ENCODE data around the gene AP2A1.

The AP2A1 gene

DNA sequence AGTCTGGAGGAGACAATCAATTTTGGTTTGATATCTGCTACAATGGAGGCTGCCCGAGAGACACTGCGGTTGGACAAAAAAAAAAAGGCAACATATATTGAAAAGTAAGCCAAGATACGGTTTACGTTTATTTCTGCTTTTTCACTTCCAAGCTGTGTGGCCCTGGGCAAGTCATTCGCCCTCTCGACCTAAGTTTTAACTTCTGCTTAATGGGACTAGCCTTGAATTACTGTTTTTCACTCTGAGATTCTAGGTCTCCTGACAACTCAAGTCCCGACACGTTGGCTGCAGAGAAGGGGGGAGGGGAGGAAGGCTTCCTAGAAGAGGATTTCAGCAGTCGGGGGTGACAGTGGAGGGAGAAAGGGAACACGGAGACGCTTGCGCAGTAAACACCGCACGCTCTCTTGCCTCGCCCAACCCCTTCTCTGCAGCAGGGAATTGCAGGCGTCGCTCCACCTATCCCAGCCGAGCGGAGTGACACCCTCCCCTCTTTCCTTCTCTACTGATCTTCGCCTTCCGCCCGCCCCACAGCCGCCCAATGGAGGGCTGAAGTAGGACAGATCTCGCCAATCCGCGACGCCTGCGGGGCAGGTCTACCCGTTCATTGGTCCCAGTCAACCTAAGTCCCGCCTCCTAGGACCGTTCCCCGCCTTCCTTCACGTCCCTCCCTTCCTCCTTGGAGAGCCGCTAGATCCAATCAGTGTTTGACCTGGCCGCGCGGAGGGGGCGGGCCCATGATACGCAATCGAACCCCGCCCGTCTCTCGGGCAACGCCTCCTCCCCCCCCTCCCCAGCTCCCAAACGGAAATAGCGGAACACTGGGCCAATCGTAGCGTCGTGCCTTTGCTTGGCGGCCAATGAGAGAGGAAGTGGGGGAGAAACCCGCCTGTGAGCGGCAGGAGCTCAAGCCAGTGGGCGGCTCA is 533 bp upstream of the AP2A1 start:
- DNase-seq = peak; percentile 98

DNA sequence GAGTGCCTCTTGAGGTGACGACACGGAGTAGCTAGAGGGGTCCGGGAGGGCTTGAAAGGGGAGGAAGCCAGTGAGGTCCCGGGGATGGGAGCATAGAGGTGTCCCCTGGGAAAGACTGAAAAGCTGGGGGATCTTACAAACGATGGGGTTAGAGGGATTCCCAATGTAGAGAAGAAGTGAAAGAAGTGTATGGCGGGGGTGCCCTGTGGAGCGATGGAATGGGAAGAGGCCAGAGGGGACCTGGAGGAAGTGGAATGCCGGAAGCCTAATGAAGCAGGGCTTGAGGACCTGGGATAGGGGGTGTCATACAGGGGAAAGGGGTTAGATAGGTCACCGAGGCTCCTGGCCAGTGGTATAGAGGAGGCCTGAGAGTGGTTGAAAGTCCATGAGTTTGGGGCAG is 580 bp downstream of the AP2A1 start:
- DNase-seq = no peak

DNA sequence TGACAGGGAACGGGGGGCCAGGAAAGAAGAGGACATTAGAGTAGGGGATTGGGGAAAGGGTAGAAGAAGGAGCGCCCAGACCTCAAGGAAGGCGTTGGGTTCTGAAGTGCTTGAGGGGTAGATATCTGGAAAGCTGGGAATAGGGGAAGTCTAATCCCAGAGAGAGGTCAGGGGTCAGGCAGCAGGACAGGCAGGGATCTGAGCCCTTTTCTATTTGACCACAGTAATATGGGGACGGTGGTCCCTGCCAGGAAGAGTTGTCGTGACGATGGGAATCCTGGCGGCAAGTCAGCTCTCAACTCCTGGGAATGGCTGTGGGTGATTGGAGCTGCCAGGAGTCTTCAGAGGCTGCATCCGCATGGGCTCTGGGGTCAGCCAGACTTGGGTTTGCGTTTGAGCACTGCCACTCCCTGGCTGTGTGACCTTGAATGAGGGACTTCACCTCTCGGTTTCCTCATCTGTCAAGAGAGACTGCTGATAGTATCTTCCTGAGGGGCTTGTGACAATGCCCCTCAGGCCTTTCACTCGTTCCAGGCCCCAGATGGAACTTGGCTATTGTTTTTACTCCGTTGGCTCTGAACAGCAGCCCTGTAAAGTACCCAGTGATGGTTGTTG is 1.3 kb downstream of the AP2A1 start:
- DNase-seq = no peak

DNA sequence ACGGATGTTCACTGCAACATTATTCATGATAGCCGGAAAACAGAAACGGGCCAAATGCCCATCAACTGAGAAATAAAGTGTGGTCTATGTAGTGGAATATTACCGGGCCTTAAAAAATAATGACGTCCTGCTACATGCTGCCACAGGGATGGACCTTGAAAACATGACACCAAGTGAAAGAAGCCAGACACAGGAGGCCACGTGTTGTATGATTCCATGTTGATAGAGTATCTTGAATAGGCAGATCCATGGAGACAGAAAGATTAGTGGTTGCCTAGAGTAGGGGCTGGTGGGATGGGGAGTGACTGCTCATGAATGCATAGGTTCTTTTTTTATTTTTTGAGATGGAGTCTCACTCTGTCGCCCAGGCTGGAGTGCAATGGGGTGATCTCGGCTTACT is 3.7 kb downstream of the AP2A1 start:
- DNase-seq = no peak

DNA sequence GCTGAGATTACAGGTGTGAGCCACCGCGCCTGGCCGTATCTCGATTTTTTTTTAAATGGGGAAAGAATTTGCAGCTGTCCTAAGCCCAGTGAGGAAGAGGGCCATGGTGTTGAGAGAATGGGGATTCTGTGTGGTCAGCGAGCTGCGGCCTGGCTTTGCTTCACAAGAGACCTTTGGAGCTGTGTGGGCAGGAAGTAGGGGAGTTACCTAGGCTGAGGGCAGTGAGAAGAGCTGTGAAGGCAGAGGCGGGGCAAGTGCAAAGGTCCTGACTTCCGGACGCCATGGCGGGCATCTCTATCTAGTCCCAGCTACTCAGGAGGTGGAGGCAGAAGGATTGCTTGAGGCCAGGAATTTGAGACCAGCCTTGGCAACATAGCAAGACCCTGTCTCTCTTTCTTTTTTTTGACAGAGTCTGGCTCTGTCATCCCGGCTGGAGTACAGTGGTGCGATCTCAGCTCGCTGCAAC is 4.9 kb downstream of the AP2A1 start:
- DNase-seq = no peak

DNA sequence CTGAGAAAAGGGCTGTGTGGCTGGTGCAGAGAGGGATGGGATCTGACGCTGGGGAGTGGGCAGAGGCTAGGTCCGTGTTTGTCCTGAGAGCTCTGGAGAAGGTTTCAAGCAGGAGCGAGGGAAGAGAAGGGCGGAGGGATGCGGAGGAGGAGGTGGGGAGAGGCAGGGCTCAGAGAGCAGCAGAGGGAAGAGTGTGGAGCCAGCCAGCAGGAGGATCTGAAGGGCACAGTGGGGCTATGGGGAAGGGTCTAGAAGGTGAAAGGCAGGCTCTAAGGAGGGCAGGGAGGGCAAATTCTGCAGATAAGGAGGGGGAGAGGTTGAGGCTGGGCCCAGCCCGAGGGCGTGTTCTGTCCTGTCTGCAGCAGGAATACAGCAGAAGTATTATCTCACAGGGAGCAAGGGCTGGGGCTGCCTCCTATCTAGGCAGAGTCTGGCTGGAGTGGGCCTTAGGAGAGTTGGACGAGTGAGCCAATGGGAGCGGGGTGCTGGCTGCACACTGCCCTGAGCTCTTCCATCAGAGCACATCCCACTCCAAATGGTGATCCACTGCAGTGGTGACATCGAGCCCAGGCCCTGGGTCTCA is 6.1 kb downstream of the AP2A1 start:
- DNase-seq = no peak

DNA sequence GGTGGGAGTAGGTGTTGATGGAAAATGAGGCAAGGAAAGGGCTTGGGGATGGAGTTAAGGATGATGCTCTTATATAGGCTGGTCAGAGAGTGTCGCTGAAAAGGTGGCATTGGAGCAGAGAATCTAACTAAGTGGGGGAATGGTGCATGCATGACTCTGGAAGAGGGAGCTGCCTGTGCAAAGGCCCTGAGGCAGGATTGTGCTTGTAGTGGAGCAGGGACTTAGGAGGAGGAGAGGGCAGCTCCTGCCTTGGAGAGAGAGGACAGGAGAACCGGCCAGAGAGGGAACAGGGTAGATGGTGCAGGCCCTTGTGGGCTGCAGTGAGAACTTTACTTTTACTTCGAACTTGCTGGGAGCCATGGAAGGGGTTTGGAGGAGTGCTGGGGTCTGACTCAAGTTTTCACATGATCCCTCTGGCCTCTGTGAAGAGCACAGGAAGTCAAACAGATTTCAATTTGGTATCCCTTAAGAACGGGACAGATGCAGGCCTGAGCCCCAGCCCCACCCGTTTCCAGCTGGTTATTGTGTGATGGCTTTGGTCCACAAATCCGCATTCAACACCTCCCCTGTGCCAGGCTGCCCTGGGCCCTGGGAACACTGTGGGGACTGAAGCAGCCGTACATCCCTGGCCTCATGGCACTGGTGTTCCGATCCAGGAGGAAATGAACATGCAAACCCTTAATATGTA is 7.0 kb downstream of the AP2A1 start:
- no peak for DNase-seq

DNA sequence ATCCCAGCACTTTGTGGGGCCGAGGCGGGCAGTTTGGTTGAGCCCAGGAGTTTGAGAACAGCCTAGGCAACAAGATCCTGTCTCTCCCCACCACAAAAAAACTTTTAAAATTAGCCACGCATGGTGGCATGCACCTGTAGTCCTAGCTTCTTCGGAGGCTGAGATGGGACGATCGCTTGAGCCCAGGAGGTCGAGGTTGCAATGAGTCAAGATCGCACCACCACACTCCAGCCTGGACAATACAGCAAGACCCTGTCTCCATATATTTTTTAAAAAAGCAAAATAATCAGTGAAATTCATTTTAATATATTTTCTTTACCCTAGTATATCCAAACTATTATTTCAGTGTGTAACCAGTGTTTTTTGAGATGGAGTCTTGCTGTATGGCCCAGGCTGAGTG is 8.2 kb downstream of the AP2A1 start:
- no peak for DNase-seq

DNA sequence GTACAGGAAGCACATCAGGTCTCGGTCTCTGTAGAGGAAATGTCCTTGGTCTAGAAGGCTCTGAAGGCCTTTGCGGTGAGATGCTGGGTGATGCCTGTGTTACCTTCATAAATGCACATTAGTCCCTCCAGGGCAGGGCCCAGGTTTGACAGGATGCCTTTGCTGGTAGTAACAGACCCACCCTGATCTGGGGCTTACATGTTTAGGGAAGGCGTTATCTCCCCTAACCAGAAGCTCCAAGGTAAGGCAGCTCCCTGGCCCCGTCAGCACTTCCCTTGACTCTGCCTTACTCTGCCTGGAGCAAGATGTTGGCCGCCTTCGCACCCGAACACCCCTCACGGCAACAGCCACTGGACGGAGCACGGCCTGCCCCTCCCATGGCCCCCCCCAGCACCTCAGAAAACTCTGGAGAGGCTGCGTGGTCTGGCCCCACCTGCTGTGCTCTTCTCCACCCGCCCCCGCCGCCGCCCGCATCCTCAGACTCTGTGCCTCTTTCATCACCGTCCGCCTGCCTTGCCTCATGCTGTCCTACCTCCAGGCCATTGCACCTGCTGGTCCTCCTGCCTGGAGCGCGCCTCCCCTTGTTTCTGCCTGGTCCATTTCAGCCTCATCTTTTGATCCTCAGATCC is 9.1 kb downstream of the AP2A1 start:
- no peak for DNase-seq

DNA sequence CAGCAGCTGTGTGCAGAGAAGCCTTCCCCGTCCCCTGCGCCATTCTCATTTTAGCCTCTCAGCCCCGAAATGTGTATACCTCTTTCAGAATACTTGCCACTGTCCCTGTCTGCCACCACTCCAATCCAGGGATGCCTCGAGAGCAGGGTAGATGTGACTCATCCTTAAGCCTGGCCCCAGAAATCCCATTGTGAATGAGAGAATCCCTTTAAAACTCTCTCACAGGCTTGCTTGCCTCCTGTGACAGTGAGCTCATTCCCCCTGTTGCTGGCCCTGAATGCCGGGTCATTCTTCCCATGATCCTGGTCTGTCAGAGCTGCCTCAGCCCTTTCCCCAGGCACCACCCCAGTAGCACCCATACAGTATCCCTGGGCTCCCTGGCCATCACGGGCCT is 9.6 kb downstream of the AP2A1 start:
- no peak for DNase-seq

DNA sequence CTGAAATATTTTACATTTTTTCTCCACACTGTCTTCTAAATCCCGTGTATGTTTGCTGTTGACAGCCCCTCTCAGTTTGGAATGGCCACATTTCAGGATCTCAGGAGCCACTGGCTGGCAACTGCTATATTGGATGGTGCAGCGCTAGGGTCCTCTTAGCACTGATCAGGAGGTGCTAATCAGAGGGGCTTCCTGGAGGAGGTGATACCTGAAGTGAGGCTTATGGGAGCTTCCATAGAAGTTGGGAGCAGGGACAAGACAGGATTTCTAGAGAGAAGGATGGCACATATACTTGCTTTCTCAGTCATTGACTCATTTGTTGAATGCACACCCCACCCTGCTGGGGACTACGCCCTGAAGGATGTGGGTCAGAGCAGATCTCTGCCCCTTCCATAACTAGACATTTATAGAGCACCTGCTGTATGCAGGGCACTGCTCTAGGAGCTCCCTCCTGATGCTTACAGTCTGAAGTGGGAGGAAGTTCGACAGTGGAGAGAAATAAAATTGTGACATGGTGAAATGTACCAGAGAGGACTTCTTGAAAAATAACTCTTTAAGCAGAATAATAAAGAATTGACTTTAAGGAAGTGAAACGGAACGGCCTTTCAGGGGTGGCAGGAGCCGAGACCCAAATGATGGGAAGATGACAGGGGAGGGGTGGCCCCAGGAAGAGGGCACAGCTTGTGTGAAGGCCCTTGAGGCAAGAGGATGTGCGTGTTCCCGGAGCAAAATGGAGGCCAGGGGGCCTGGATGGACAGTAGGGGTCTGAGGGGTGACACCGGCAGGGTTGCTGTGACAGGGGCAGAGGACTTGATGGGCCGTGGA is 13.1 kb downstream of the AP2A1 start:
- DNase-seq = no peak

DNA sequence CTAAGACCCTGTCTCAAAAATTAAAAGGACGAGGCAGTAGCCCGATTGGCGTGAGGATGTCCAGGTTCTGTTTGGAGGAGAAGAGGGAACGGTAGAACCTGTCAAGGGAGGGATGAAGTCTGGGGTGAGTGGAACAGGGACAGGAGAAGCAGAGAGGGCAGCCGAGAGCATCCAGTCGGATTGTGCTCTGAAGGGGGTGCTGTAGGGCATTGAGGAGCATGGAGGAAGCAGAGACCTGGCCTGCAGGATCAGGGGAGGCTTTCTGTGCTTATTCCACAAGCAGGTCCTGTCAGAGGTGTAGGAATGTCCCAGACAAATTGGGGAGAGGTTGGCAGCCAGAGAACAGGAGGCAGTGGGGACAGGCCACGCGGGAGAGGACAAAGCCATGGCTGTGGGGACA is 14.1 kb downstream of the AP2A1 start:
- no peak for DNase-seq

DNA sequence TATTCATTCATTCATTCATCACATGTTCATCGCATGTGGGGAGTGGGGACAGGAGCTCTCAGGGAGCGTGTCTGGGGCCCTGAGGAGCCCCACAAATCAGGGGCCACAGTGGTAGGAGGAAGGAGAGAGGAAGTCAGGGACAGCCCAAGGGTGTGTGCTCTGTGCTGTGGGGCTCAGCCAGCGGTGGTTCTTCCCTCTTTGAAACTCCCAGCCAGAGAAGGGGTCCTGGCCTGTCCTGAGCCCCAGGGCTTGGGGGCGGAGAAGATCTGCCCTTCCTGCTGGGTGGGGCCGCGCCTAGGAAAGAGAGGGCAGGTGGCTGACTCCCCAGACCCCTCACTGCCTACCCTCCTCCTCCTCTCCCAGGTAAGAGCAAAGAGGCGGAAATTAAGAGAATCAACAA is 14.6 kb downstream of the AP2A1 start:
- no peak for DNase-seq

DNA sequence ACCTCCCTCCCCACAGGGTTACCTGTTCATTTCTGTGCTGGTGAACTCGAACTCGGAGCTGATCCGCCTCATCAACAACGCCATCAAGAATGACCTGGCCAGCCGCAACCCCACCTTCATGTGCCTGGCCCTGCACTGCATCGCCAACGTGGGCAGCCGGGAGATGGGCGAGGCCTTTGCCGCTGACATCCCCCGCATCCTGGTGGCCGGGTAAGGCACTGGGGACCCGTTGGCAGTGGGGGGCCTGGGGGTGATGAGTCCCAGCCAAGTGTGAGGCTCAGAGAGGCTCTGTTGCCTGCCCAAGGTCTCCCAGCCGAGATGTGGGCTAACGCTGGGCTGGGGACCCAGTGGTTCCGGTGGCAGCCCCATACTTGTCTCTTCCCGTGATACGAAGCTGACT is 15.7 kb downstream of the AP2A1 start:
- DNase-seq = no peak

DNA sequence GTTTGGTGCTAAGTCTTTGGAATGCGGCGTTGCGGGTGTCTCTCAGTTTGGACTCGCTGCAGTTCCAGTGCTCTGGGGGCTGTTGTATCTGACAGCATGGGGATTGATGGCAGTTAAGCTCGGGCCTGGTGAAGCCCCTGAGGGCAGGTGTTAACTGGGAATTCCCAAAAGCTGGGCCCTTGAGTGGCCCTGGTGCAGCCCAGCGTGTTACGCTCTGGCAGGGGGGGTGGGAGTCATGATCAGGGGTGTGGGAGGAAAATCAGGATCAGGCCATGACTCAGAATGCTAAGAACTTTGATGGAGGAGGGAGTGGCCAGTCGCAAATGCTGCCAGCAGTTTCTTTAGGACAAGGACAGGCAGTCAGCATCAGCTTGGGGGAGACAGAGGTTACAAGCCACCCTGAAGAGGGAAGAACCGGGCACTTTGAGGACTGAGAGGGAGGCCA is 19.6 kb downstream of the AP2A1 start:
- DNase-seq = no peak

DNA sequence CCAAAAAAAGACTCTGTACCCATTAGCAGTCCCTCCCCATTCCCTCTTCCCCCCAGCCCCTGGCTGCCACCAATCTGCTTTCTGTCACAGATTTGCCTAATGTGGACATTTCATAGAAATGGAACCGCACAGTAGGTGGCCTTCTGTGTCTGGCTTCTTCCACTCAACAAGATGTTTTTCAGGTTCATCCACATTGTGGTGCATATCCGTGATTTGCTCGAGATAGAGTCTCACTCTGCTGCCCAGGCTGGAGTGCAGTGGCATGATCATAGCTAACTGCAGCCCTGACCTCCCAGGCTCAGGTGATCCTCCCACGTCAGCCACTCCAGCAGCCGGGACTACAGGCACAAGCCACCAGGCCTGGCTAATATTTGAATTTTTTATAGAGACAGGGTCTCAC is 20.9 kb downstream of the AP2A1 start:
- no peak for DNase-seq

DNA sequence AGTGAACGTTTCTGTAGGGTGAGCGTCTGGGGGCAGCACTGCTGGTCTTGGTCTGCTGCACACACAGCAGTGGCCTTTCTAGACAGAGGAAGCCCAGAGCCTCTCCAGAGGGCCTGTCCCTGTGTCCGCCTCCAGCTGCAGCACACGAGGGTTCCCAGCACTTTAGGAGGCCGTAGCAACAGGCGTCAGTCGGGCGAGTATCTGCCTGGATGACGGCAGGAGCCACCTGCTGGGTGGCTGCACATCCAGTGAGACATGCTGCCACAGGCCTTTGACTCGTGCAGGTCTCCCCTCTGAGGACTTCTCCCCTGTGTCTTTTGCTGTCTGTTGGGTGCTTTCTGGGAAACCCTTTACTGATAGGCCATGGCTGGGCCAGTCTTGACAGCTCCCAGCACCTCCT is 22.1 kb downstream of the AP2A1 start:
- DNase-seq = no peak

DNA sequence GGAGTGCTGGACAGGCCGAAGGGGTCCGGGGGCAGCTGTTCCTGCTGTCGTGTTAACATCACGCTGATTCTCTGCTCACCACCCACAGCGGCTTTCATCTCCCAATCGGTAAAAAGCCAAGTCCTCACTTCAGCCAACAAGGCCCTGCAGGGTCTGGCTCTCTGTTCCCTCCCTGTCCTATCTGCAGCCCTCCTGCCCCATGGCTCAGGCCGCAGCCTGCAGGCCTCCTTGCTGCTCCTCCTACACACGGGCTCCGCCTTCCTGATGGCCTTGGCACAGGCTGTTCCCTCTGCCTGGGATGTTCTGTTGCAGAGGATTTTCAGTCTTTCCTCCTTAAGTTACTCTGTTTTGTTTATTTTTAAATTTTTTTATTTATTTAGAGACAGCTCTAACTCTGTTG is 24.1 kb downstream of the AP2A1 start:
- no peak for DNase-seq

DNA sequence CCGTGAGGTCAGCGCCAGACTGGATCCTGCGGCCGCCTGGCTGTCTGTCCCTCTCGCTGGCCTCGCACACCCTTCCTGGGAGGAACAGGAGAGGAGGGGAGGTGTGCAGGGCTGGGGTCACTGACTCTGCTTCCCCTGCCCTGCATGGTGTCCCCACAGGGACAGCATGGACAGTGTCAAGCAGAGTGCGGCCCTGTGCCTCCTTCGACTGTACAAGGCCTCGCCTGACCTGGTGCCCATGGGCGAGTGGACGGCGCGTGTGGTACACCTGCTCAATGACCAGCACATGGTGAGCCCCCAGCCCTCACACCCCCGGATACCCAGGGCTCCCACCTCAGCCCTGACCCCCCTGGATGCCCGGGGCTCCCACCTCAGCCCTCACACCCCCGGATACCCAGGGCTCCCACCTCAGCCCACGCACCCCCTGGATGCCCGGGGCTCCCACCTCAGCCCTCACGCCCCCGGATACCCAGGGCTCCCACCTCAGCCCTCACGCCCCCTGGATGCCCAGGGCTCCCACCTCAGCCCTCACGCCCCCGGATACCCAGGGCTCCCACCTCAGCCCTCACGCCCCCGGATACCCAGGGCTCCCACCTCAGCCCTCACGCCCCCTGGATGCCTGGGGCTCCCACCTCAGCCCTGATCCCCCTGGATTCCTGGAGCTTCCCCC is 25.1 kb downstream of the AP2A1 start:
- no peak for DNase-seq

DNA sequence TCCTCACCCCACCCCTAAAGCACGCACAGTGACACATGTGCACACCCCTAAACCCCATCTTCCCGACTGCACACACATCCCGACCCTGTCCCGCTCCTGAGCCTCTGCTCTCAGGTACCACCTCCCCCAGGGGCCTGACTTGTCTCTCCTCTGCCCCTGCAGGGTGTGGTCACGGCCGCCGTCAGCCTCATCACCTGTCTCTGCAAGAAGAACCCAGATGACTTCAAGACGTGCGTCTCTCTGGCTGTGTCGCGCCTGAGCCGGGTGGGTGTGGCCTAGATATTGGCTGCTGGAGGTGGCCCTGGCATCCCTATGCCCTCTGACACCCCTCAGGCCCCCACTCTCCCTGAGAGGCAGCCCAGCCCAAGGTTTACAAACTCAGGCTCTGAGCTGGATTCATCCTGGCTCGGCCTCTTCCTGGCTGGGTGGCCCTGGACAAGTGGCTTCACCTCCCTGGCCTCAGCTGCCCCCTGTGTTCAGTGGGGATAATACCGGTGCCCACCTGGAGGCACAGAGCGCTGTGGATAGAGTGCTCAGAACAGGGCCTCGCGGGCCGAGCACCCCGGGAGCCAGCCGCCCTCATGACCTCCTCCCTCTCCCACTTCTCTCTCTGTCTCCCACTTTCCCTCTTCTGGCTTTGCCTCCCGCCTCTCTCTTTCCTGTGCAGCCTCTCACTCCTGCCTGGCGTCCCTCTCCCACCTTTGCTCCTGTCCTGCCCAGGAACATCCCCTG is 26.2 kb downstream of the AP2A1 start:
- DNase-seq = no peak

DNA sequence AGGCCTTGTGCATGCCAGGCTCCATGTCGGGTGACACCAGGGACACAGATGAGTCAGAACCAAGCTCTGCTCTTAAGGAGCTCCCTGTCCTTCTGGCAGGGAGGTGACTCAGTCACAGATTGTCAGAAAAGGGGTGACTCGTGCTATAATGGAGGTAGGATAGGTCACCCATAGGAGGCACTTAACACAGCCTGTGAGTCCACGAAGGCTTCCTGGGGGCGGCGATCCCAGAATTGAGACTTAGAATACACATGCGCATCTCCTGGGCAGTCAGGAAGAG is 26.7 kb downstream of the AP2A1 start:
- no peak for DNase-seq

Measured in activated naive CD4-positive, alpha-beta T cell treated with anti-CD3 and anti-CD28 coated beads, Interleukin-2, amount 50 U/mL, for 16 hours (primary cell).